GM19239 (cell line): ENCODE results near the gene NLRP9.

ENCODE experiments used
- DNase-seq: peaks from one replicate; pipeline ENCODE4 v3.0.0; 2011; ENCODE audit warnings: low spot score; ENCODE audit not compliant: insufficient read length
- FAIRE-seq: peaks from 2 replicates; lab custom pipeline; 2011; peaks lifted over from hg19 to GRCh38; lab: Jason Lieb, UNC

Gene NLRP9

DNA sequence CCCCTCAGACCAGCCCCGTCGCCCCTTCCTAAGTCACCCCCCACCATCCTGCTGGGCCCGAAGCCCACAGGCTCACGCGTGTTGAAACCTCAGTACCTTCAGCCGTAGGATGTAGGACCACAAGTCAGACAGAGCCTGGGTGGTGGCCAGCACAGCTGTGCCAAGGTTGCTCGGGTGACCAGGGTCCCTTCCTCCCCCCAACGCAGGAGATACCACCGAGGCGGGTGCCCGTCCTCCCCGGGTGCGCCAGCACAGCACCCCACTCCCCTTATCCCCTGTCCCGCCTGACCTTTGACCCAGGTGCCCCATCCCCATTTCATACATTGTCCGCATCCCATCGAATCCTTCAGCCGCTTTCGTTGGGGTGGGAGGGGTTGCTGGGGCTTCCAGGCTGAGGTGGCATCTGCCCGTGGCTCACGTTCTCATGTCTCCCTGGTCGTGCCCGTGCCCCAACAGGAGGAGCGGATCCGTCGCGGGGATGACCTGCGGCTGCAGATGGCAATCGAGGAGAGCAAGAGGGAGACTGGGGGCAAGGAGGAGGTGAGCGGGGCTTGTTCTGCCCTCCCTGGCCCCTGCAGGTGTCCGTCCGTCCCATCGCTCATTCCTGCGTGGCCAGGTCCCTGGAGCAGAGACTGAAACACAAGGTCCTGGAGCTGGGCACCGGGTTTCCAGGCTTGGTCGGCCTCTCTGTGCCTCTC is 48.6 kb downstream of the NLRP9 start:
- FAIRE-seq: no peak
- no peak for DNase-seq

DNA sequence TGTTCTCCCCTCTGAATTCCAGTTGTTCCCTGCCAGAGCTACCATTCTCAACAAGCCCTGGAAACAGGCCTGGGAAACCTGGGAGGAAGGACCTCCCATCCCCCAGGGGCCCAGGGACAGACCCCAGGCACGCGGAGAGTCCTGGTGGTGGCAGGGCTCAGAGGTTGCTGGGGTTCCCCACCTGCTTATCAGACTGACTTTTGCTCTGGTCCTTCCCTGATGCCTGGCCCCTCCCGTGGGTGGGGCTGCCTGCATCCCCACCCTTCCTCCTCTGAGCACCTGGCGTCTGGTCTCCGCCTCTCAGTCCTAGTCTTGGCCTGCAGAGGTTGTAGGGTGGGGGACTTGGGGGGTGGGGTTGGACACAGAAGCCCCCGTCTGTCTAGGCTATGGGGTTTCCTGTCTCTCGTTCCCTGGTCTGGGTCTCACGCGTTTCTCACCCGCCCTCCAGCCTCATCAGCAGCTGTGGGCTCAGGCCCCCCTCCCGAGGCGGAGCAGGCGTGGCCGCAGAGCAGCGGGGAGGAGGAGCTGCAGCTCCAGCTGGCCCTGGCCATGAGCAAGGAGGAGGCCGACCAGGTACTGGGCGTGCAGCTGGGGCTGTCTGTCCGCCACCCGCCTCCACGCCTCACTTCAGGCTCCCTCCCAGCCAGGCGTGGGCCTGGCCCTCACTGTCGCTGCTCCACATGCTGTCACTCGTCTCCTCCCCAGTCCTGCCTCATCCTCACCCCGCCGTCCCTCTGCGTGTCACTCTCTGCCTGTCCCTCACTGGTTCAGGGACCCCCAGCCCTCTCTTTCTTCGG is 49.6 kb downstream of the NLRP9 start:
- no peak for DNase-seq
- FAIRE-seq: no peak

DNA sequence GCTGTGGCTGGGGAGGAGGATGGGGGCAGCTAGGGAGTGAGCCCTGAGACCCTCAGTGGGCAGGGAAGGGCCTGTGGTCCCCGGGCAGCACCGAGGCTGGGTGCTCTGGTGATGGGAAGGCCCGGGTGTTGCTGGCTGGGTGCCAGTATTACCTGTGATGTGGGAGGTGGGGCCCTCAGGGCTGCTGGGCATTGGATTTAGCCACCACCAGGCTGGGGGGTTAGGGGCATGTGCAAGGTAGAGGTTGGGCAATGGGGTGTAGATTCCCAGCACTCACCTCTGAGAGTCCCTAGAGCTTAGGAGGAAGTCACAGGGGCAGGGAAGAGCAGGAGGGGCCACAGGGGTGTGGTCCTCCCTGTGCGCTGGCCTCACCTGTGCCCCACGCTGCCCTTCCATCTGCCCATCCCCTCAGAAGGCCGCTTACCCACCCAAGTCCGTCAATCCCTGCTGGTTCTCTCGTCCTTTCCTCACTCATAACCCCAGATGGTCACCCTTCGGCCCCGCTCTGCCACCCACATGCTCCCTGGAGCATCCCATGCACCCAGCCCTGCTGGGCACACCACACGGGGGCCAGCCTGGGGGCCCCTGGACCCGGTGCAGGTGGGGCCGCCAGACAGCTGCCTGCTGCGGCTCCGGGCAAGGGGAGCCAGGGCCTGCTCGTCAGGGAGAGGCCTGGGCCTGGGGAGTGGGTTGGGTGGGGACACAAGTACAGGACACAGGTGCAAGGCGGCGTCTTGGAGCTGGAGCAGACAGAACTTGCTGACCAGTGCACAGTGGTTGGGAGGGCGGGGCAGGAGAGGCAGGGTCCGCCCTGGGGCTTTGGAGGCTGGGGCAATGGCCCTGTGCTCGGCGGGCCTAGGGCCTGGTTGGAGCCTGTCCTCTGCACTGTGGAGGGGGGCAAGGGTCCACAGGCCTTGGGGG is 50.7 kb downstream of the NLRP9 start:
- FAIRE-seq (no peak), DNase-seq (no peak)

DNA sequence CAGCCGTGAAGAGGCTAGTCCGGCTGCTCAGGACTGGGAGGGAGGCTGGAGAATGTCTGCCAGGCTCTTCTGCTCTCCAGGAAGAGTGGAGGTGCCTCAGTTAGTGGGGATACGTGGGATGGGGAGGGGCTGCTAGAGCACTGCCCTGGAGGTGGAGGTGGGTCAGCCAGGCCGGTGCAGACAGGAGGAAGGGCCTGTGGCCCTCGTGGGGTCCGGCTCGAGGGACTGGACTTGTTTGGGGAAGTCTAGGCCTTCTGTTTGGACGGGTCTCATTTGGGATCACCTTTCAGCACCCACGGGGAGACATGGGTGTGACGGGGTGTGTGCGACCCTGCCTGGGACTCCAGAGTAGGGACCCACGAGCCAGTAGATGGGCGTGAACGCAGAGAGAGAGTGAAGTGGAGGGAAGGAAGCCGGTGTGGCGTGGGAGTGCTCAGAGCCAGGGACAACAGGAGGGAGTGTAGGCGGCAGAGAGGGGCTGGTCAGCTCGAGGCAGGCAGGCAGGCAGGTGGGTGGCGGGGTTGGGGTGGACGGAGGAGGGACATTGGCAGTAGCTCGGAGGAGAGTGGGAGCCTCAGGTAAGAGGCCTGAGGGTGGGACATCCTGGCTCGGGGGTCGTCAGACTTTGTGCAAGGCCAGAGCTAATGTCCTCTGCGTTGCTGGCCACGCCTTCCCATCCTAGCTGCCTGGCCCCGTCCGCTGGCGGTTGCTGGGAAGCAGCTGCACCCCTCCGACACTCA is 51.7 kb downstream of the NLRP9 start:
- DNase-seq: no peak
- FAIRE-seq: no peak

DNA sequence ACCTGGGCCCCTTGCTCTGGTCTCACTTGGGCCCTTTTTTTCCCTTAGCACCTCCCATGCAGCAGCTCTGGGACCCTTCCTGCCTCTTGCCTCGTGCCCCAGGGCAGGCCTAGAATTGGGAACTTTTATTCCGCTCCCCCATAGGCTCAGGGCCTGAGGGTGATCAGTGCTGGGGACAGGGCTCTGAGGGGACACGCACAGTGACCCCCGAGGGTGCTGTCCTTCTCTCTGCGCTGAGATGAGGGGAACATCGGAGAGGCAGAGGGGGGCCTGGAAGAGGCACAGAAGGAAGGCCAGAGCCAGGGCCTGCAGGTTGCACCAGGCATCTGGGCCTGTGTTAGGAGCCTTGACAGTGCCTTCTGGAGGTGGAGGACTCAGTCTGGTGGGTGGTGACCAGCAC is 52.4 kb downstream of the NLRP9 start:
- FAIRE-seq: no peak

DNA sequence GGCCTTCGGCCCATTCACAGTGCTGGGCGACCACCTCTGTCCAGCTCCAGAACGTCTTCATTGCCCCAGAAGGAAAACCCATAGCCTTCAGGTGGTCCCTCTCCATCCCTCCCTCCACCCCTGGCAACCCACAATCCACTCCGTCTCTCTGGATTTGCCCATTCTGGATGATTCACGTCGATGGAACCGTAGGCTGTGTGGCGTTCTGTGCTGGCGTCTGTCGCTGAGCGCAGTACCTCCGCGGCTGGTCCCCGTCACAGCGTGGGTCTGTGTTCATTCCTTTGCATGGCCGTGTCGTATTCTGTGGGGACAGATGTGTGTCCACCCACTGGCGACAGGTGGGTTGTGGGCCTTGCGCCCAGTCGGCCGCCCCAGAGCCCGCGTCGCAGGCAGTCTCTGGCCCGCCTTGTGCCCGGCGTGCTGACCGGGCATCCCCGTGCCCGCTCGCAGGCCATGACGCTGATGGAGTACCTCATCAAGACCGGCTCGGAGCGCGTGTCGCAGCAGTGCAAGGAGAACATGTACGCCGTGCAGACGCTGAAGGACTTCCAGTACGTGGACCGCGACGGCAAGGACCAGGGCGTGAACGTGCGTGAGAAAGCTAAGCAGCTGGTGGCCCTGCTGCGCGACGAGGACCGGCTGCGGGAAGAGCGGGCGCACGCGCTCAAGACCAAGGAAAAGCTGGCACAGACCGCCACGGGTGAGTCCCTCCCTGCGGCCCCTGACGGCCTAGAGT is 53.1 kb downstream of the NLRP9 start:
- DNase-seq (no peak), FAIRE-seq (no peak)

More for the DNA sequence above, 52.4 kb downstream of the NLRP9 start:
- DNase-seq: no peak

DNA sequence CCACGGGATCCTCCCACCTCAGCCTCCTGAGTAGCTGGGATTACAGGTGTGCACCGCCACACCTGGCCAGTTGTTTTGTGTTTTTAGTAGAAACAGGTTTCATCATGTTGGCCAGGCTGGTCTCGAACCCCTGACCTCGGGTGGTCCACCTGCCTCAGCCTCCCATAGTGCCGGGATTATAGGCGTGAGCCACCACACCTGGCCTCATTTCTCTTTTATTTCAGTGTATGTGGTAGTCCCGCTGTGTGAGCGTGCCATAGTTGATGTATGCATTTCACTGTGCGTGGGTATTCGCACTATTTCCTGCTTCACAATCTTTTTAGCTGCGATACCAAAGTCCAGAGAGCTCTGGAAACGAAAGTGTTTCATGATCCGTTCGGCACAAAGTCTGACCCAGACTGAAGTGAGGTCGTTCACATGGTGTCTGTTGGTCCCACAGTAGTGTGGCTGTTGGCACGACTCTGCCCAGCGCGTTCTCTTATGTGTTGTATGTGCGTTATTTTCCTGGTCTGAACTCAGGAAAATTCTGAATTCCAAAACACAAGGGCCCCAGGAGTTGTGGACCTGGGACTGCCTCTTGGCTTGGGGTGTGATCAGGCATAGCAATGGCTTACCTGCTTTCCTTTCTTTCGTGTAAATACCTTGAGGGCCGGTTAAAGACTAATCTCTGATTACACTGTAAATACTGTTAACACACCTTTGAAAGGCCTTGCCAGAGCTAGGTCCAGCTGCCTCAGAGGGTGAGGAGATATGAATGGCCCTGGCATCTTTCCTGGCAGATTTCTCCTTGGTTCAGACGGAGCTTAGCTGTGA is 54.5 kb downstream of the NLRP9 start:
- FAIRE-seq (no peak), DNase-seq (no peak)

DNA sequence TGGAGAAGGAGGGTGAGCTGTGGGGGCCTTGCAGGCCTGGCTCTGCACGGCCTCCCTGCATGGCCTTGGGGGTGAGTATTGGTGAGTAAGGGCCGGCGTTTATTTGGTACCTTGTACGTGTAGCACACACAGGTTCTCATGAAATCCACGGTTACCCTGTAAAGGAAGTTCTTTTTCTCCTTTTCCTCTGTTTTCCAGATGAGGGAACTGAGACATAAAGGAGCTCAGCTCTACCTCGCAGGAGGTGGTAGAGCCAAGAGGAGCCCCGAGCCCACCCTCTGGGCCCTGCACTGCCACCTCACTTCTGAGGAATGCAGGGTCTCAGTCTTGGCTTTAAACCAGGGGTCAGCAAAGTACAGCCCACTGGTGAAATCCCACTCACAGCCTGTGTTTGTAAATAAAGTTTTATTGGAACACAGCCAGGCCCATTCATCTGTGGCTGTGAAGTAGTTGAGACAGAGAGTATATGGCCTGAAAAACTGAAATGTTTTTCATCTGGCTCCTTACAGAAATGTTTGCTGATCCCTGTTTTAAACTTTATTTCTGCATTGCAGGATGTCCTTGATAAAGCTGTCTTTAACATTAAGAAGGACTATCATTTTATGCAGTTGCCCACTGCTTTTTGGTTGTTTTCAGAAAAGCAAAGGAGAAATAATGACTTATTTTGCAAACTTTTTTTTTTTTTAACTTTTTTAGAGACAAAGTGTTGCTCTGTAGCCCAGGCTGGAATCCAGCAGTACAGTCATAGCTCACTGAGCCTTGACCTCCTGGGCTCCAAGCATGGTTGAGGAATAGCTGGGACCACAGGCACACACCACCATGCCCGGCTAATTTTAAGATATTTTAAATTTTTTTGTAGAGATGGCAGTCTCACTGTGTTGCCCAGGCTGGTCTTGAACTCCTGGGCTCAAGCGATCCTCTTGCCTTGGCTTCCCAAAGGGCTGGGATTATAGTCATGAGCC is 56.8 kb downstream of the NLRP9 start:
- FAIRE-seq: no peak
- no peak for DNase-seq

DNA sequence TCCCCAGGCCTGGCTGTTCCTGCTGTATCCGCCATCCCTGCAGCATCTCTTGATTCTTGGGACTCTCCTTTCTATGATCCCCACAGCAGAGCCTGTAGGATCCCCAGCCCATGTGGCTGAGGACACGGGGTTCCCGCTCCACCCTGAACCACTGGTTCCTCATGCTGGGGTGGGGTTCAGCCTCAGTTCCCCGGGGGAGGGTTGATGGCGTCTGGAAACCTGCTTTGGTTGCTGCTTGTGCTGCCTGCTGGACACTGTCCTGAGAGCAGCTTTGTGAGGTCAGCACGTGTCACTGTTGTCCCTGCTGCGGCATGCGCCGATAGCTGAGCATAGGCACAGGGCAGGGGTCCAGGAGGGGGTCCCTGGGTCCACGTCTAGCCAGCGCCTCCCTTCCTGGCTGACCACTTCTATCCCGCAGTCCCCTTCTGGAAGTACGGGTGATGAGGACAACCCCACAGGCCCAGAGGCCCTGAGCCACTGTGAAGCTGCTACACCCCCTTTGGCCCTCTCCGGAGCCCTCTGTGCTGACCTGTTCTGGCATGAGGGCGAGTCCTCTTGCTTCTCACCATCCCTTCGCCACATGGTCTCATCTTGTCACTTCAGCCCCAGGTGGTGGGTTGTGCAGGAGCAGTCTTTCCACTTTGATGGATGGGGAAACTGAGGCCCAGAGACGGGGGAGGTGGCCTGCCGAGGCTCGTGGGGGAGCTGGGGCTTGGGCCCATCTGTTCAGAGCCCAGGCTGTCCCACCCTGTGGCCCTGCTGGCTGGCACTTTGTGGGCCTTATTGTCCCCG is 57.7 kb downstream of the NLRP9 start:
- no peak for DNase-seq

DNA sequence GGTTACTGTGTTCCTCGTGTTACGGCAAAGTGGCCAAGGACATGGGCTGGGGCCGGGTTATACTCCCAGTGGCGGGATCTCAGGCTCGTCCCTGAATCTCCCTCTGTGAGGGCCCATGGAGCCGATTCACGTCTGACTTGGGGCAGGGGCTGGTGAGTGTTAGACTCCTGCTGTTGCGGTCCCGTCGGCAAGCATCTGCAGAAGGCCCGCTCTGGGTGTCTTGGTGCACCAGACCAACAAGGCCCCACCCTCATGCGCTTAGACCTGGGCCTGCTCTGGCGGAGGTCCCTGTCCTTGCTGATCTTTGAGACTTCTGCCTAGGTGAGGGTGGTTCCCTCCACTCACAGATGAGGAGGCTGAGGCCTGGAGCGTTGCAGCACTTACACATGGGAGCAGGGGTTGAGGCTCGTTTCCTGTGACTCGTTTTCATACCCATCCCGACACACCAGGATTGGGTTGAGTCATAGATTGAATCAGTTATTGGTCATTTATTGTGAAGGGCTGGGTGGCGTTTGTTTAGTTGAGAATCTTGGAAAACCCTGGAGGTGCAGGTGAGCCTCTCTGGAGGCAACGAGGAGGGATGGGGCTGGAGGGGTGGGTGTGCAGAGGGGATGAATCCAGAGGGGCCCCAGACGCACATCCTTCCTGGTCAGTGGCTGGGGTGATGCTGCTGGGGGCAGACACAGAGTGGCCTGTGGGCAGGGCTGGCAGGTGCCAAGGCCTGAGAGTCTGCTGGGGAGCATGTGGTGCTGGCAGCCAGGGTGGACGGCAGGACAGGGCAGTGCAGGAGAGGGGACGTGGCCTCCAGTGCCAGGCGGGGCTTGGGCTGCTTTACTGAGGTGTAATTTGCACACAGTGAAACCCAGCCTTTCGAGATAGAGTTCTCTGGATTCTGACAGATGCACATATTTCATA is 58.6 kb downstream of the NLRP9 start:
- no peak for FAIRE-seq
- DNase-seq: no peak

More for the DNA sequence above, 57.7 kb downstream of the NLRP9 start:
- FAIRE-seq: no peak

DNA sequence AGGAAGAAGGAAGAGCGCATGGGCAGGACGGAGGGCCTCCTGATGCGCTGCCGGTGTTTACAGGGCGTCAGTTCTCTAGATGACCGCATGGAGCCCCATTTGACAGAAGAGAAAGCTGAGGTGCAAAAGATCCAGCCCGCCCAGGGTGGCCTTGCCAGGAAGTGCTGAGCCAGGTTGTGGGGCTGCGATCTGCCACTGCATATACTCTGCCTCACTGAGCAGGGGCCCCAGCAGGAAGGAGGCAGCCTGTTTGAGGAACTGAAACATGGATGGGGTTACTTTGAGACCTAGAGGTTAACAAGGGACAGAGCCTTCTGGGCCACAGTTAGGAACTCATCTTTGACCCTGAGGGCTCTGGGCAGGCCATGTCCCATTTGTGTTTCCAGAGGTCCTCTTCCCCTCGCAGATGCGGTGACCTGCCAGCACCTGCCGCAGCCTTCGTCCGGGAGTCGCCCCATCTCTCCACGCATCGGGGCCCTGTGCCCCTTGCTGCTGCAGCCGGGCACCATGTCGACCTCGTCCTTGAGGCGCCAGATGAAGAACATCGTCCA is 60.0 kb downstream of the NLRP9 start:
- FAIRE-seq (peak; percentile 97), DNase-seq (peak; percentile 83)

DNA sequence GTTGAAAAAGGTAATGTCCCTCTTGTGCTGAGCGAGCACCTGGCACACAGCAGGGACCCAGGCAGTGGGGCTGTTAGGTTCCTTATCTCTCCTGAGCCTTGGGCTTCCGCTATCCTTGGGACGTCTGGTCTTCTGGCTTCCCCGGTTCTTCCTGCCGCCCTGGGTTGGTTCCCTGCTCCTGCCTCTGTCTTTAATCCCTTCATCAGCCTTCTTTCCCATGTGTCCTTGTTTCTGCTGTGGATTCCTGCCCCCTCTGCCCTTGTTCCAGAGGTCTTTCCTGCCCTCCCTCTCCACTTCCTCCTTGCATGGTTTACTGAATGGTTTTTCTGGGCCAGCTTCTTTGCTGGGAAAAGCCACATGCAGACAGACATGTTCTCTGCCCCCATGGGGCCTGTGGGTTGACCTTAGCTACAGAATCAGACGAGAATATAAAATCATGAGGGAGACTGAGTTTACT is 60.6 kb downstream of the NLRP9 start:
- DNase-seq (no peak), FAIRE-seq (no peak)

DNA sequence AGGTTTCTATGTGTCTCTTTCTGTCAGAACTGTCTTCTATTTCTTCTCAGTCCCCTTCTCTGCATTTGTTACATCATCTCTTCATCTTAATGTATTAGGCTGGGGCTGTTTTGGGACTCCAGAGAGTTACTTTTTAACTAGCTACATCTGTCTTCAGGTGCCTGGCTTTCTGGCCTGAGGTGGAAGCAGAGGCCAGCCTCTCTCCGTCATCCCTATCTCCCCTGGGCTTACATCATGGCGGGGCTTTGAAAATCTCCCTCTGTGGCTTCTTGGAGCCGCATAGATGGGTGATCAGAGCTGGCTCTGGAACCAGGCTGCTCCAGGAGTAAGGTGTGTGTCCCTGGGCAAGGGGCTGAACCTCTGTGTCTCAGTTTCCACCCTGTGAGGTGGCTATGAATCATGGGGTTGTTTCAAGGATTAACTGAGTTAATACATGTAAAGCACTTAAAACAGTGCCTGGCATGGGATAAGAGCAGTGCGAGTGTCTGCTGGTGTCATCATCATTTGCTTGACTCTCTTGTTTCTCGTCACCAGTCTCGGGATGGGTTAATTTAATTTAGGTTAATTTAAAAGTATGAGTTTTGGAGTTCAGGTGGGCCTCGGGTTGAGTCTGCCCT is 61.2 kb downstream of the NLRP9 start:
- no peak for DNase-seq
- peak; percentile 84 for FAIRE-seq

DNA sequence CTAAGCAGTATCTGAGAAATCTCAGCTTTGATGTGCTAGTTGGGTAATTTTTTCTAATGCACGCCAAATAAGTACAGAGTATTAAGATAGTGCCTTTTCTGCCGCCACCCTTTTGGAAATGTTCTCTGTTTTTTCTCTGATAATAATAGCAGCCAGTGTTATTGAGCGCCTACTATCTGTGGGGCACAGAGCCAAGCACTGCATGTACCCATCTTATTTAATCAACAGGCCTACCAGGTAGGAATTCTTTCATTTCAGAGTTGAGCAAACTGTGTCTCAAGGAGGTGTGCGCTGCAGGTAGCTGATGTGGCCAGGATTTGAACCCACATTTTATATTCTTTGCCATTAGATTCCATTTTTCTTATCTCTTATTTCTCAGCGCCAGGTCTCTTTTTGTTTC is 61.8 kb downstream of the NLRP9 start:
- no peak for DNase-seq
- FAIRE-seq: peak; percentile 11
